Upper lobe of right lung (tissue), 1 donor: ENCODE results near the gene ZGPAT. TPM values are rescaled to one million over a fixed set of nuclear protein-coding genes. Genes with fewer than 3 reads are reported as not detected.
A peak's percentile ranks its signal among the peaks of the same experiment; 100 is the strongest.

Source experiments
- ATAC-seq: fragments of 200-7000 bp; cut with Tn5 transposase; one replicate; pipeline ENCODE4 v1.9.1; 2020; ENCODE audit warnings: mild to moderate bottlenecking, moderate library complexity
- DNase-seq: peaks from one replicate; pipeline ENCODE4 v3.0.0-alpha.2; 2020
- H3K27ac ChIP-seq: fragments of 200-600 bp; one replicate; pipeline ENCODE4 v1.8.0; 2022
- H3K27me3 ChIP-seq: fragments of 200-600 bp; one replicate; pipeline ENCODE4 v1.8.0; 2022; ENCODE audit warnings: mild to moderate bottlenecking
- H3K36me3 ChIP-seq: fragments of 200-600 bp; one replicate; pipeline ENCODE4 v1.8.0; 2022
- H3K4me1 ChIP-seq: fragments of 200-600 bp; one replicate; pipeline ENCODE4 v1.8.0; 2022
- H3K4me3 ChIP-seq: fragments of 200-600 bp; one replicate; pipeline ENCODE4 v1.8.0; 2022; ENCODE audit warnings: mild to moderate bottlenecking
- H3K9me3 ChIP-seq: fragments of 200-600 bp; one replicate; pipeline ENCODE4 v1.8.0; 2022
- CTCF ChIP-seq: fragments of 200-600 bp; IDR thresholded peaks from one replicate; pipeline ENCODE4 v1.8.0; 2022; ENCODE audit warnings: antibody characterized with exemption
- intact Hi-C: fragments of 100-400 bp; cut with DNase I; formaldehyde crosslinking; loops from one replicate; pipeline ENCODE4 v1.11.0; 2022
- total RNA-seq: library from RNA; stranded (reverse); fragmentation: NEBNext Ultra II Directional; extraction: Animal tissue kit (Norgen Biotek cat#: 25700); gene quantifications from one replicate; pipeline ENCODE4 v1.2.1, GENCODE V29; 2021
- donor health status: DM: no; HTN: yes; CAD: no; lungs with severe emphysema.

ZGPAT gene
- total RNA-seq, 1 donor from 2014 or later: 27.6 TPM

DNA sequence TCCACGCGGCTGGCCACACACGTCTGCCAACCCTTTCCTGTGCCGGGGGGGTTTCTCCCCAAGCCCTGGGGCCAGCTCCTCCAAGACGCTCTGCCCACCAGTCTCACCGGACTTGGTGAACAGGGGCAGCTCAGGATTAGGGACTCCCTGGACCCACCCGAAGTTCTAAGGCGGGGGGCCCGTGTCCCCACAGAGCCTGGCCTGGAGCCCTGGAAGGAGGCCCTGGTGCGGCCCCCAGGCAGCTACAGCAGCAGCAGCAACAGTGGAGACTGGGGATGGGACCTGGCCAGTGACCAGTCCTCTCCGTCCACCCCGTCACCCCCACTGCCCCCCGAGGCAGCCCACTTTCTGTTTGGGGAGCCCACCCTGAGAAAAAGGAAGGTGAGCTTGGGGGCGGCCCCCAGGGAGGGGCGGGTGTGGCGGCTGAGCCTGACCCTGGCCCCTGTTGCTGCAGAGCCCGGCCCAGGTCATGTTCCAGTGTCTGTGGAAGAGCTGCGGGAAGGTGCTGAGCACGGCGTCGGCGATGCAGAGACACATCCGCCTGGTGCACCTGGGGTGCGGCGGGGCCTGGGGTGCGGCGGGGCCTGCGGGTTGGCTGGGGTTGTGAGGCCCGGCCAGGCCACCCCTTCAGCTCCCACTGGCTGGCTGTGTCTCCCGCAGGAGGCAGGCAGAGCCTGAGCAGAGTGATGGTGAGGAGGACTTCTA, 34.0 kb downstream of the ZGPAT start:
- peak; percentile 66 for DNase-seq

DNA sequence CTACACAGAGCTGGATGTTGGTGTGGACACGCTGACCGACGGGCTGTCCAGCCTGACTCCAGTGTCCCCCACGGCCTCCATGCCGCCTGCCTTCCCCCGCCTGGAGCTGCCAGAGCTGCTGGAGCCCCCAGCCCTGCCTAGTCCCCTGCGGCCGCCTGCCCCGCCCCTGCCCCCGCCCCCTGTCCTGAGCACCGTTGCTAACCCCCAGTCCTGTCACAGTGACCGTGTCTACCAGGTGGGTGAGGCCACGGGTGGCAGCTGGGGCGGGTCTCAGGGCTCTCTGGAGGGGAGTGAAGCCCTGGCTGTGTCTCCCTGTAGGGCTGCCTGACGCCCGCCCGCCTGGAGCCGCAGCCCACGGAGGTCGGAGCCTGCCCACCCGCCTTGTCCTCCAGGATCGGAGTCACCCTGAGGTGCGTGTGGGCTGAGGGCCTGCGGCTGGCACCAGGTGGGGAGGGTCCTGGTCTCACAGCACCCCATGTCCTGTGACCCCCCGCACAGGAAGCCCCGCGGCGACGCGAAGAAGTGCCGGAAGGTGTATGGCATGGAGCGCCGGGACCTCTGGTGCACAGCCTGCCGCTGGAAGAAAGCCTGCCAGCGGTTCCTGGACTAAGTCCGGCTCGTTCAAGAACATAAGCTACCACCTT, 34.7 kb downstream of the ZGPAT start:
- Histone ChIP-seq H3K27me3 (no peaks in the 10 kb centered on the region), H3K9me3 (no peaks in the 10 kb centered on the region), H3K4me1 (peaks cover 27% of the 10 kb centered on the region), H3K4me3 (no peak overlapping the region), H3K27ac (no peak overlapping the region), H3K36me3 (peaks cover 26% of the 10 kb centered on the region)
- ATAC-seq: no peak
- peak; percentile 68 for DNase-seq
- intact Hi-C loops: no loop called here
- TF ChIP-seq CTCF: no peak

More for the DNA sequence above, 34.0 kb downstream of the ZGPAT start:
- ATAC-seq: no peak
- no peak for TF ChIP-seq CTCF
- H3K36me3 ChIP-seq: peaks cover 26% of the 10 kb centered on the region
- H3K4me1 ChIP-seq: peaks cover 30% of the 10 kb centered on the region
- H3K27me3 ChIP-seq: no peaks in the 10 kb centered on the region
- intact Hi-C loops: no loop called here
- no peaks in the 10 kb centered on the region for H3K9me3 ChIP-seq
- peak overlapping the region; percentile 86 for H3K27ac ChIP-seq
- H3K4me3 ChIP-seq: peak overlapping the region; percentile 63

DNA sequence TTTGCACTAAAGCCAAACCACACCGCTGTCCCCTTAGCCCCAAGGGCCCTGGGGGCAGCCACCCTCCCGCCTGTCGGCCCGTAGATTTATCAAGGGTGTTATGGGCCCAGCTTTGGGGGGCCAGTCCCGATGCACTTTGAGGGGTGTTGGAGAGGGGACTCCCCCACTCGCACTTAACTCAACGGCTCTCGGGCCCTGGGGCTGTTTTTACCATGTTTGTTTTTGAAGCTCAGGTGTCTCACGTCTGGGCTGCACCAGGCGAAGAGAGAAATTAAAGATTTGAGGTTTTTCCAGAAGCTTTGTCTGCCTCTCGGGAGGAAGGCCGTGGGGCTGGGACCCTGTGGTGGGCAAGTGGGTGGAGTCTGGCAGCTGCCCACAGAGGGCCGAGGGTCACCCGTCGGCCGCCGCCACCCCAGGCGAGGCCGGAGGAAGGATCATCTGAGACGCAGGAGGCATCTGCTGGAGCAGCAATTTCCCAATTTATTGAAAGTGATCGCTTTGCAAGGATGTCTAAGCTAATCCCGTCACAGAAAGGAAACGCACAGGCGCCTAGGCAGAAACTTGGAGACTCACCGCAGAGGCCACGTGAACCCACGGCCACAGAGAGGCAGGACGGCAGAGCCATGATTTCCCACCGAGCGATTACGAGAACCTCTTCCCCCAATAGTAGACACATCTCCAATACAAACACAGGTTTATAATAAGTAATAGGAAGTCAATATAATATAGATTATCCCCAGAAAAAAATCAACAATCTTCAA, 35.6 kb downstream of the ZGPAT start:
- peaks cover 26% of the 10 kb centered on the region for H3K36me3 ChIP-seq
- H3K27me3 ChIP-seq: no peaks in the 10 kb centered on the region
- intact Hi-C loops: no loop called here
- H3K9me3 ChIP-seq: no peaks in the 10 kb centered on the region
- DNase-seq (peak; percentile 57), ATAC-seq (no peak)
- no peak for TF ChIP-seq CTCF
- no peak overlapping the region for H3K27ac ChIP-seq
- no peak overlapping the region for H3K4me3 ChIP-seq
- H3K4me1 ChIP-seq: peaks cover 20% of the 10 kb centered on the region

DNA sequence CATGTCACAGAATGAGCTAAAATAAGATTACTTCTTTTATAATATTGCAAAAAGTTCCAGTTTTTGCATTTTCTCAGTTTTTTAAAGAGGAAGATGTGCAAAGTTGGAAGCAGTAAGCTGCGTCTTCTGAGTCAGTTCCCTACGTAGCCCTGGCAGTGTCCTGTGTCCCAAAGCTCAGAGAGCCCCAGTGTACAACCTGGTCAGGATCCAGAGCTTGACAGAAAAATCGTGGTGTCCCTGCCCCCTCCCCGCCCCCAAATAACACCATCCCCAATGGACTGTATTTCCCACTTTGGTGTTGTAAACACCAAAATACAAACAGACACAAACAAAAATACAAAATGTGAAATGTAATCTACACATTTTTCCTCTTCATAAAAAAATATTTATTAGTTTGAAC, 36.3 kb downstream of the ZGPAT start:
- no peak overlapping the region for H3K4me3 ChIP-seq

More for the DNA sequence above, 36.3 kb downstream of the ZGPAT start:
- intact Hi-C loops: no loop called here
- no peak for ATAC-seq
- no peak overlapping the region for H3K27ac ChIP-seq
- H3K4me1 ChIP-seq: peaks cover 12% of the 10 kb centered on the region
- DNase-seq: no peak
- no peaks in the 10 kb centered on the region for H3K27me3 ChIP-seq
- H3K36me3 ChIP-seq: peaks cover 26% of the 10 kb centered on the region
- no peak for TF ChIP-seq CTCF
- H3K9me3 ChIP-seq: no peaks in the 10 kb centered on the region
